HepG2 (cell line): Measurements from ENCODE around the gene C14orf93. TPM values are rescaled to one million over a fixed set of nuclear protein-coding genes. Genes with fewer than 3 reads are reported as not detected.

Experiments
- BRF2 ChIP-seq: sonication (generic); formaldehyde crosslinking; IDR thresholded peaks from 2 replicates; pipeline ENCODE4 v1.8.1; 2022; ENCODE audit warnings: mild to moderate bottlenecking, missing genetic modification reagents
- HIC2 ChIP-seq: sonication (generic); formaldehyde crosslinking; IDR thresholded peaks from 2 replicates; pipeline ENCODE4 v1.9.0; 2022; ENCODE audit warnings: low read depth, missing genetic modification reagents
- HNRNPK ChIP-seq: fragments of 200-400 bp; formaldehyde crosslinking; IDR thresholded peaks from 2 replicates; pipeline ENCODE4 v1.6.1; 2018; ENCODE audit warnings: low read length, low read depth, moderate library complexity, mild to moderate bottlenecking; ENCODE audit not compliant: poor library complexity, severe bottlenecking
- JDP2 ChIP-seq: sonication (generic); formaldehyde crosslinking; IDR thresholded peaks from 2 replicates; pipeline ENCODE4 v1.8.1; 2022; ENCODE audit warnings: missing genetic modification reagents, borderline replicate concordance
- KLF6 ChIP-seq: IDR thresholded peaks from 2 replicates; pipeline ENCODE4 v1.8.0; 2016; ENCODE audit warnings: missing biosample characterization, missing genetic modification reagents
- MXD1 ChIP-seq: sonication (generic); formaldehyde crosslinking; IDR thresholded peaks from 2 replicates; pipeline ENCODE4 v1.4.0; 2020; ENCODE audit warnings: mild to moderate bottlenecking, missing genetic modification reagents
- PAXIP1 ChIP-seq: sonication (generic); formaldehyde crosslinking; conservative IDR thresholded peaks from 2 replicates; pipeline ENCODE4 v1.4.0; 2020; ENCODE audit warnings: mild to moderate bottlenecking, missing genetic modification reagents, moderate library complexity
- RBM39 ChIP-seq: fragments of 200-400 bp; formaldehyde crosslinking; IDR thresholded peaks from one replicate; pipeline ENCODE4 v1.6.1; 2018; ENCODE audit warnings: antibody characterized with exemption, mild to moderate bottlenecking, low read depth, low read length; ENCODE audit not compliant: poor library complexity, severe bottlenecking
- STAT6 ChIP-seq: sonication (generic); formaldehyde crosslinking; IDR thresholded peaks from 2 replicates; pipeline ENCODE4 v1.4.0; 2020; ENCODE audit warnings: missing genetic modification reagents, mild to moderate bottlenecking, borderline replicate concordance
- U2AF2 ChIP-seq: fragments of 200-400 bp; formaldehyde crosslinking; IDR thresholded peaks from 2 replicates; pipeline ENCODE4 v1.6.1; 2017; ENCODE audit warnings: low read depth, mild to moderate bottlenecking, low read length
- ZBTB44 ChIP-seq: sonication (generic); formaldehyde crosslinking; IDR thresholded peaks from 2 replicates; pipeline ENCODE4 v1.4.0; 2020; ENCODE audit warnings: missing genetic modification reagents
- ZNF331 ChIP-seq: sonication (generic); formaldehyde crosslinking; IDR thresholded peaks from 2 replicates; pipeline ENCODE4 v1.4.0; 2020; ENCODE audit warnings: missing genetic modification reagents
- ZNF382 ChIP-seq: sonication (generic); formaldehyde crosslinking; IDR thresholded peaks from 2 replicates; pipeline ENCODE4 v1.5.0; 2020; ENCODE audit warnings: missing genetic modification reagents, mild to moderate bottlenecking, borderline replicate concordance
- ZNF414 ChIP-seq: sonication (generic); formaldehyde crosslinking; IDR thresholded peaks from 2 replicates; pipeline ENCODE4 v1.5.0; 2020; ENCODE audit warnings: missing genetic modification reagents
- ZNF543 ChIP-seq: sonication (generic); formaldehyde crosslinking; IDR thresholded peaks from 2 replicates; pipeline ENCODE4 v1.4.0; 2020; ENCODE audit warnings: mild to moderate bottlenecking, missing genetic modification reagents
- polyA plus RNA-seq, 8 experiments: library from polyadenylated mRNA; depleted of rRNA in 3 of 8; stranded (reverse) in 7 of 8; unstranded in 1 of 8; fragments of >200 nt; fragmentation: Illumina TruSeq in 4 of 8; extraction: Trizol in 4 of 8; gene quantifications; 2 replicates each; pipeline versions ENCODE4 v1.2.1 to v1.2.3, GENCODE V29; 2011 to 2016; ENCODE audit warnings: low read depth in 4 of 8, missing spikeins in 1 of 8, mixed read lengths in 1 of 8; ENCODE audit not compliant: insufficient read depth in 1 of 8
- total RNA-seq, 5 experiments: library from RNA; depleted of rRNA; stranded (reverse); fragments of >200 nt; fragmentation: Illumina TruSeq; extraction: Trizol; gene quantifications; 2 replicates each; pipeline ENCODE4 v1.2.3, GENCODE V29; 2016; ENCODE audit warnings: low read depth in 1 of 5

C14orf93 gene
- total and polyA plus RNA-seq, 2 of the 13 experiments (the other 11 are each of a cell fraction or from before 2014, with no cell fraction given), result 11.4 to 22.5 TPM

DNA sequence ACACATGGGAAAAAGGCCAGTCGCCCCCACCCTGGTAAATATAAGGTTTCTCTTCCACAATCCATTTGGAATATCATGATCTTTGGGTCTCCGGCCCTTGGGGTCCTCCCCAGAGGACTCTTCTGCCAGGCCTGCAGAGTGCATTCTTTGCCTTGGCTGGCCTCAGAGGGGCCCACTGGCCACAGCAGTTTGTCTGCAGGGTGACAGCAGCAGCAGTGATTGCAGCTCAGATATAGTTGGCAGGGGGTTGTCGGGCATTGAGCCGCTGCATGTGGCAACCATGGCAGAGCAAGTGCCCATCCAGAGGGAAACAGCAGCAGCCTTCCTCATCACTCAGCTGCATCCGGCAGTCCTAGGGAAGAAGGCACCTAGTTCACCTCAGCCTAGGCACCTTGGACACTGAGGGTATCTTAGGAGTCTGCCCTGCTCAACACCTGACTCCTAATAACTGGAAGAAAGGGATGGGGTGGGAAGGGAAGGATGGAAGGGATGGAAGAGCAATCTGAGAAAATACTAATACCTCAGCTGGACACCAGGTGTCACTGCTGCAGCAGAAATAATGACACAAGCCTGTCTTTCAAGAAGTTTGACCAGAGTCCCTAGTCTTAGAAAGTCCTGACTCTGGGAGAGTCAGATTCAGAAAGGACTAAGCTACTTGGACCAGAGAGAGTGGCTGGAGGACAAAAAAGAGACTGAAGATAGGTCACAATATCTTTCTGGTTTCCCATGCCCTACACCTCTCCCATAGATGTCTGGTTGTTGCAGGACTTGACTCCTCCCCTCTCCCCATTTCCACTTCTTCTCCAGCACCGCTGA, 36.5 kb downstream of the C14orf93 start (continued):
- no peak; the same call in 1 of the 2 replicates for TF ChIP-seq PAXIP1 (CRISPR knock-in tag)
- no peak for TF ChIP-seq MXD1 (CRISPR knock-in tag)
- TF ChIP-seq JDP2 (CRISPR knock-in tag), result no peak
- TF ChIP-seq HIC2 (CRISPR knock-in tag), result peak; percentile 41; the same call in 1 of the 2 replicates
- no peak for TF ChIP-seq ZNF543 (CRISPR knock-in tag)
- no peak for TF ChIP-seq STAT6 (CRISPR knock-in tag)
- no peak for TF ChIP-seq KLF6
- TF ChIP-seq BRF2 (CRISPR knock-in tag), result no peak
- TF ChIP-seq ZNF382, result no peak
- TF ChIP-seq ZBTB44 (CRISPR knock-in tag), result peak; percentile 78; the same call in 1 of the 2 replicates
- TF ChIP-seq RBM39, result no peak
- TF ChIP-seq U2AF2, result no peak
- TF ChIP-seq ZNF414, result no peak
- TF ChIP-seq ZNF331 (CRISPR knock-in tag), result peak; percentile 44; the same call in 1 of the 2 replicates
- TF ChIP-seq HNRNPK, result no peak
